Myocyte (in vitro differentiated cells): ENCODE results near the gene TFG. TPM values are rescaled to one million over a fixed set of nuclear protein-coding genes. Genes with fewer than 3 reads are reported as not detected.
A peak's percentile ranks its signal among the peaks of the same experiment; 100 is the strongest.

Experiments
- DNase-seq: peaks from one replicate; pipeline ENCODE4 v3.0.0-alpha.2; 2012; ENCODE audit warnings: low read depth
- total RNA-seq: library from RNA; depleted of rRNA; stranded (reverse); fragments of >200 nt; gene quantifications from 2 replicates; pipeline ENCODE4 v1.2.3, GENCODE V29; 2014

TFG gene
- total RNA-seq, 1 donor from 2014 or later, result 127 TPM

- DNase-seq, result peak; percentile 41
Measured at GRCh38 chr3:100753846-100754245, 44.6 kb downstream of the TFG start.

DNA sequence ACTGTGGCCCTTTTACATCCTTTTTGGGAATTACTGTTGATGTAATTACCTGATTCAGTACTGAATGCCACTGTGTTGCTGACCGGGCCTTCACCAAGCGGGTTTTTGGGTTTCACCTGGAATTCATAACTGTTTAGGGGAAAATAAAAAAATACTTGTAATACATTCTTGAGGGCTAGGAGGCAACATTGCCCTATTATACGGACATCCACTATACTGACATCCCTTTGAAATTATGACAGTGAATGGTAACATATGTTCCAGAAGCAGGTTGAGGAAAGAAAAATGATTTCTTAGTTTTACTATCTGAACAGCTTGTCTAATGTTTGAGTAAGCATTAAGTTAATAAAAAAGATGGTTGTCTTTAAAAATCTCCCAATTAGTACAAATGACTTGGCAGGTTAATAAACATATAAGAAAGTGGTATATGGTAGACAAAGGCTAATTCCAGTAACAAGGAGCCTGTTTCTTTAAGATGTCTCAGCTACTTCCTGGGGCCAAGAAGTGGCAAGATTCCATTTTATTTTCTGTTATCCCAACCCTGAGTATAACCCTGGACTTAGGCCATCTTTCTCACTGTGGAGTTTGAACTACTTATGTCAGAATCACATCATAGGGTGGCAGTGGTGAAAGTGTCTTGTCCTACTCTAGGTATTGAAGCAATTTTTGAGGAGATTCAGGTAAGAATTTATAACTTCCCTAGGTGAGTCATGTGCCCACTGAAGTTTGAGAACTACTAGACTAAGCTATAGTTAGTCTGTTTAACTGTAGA lies 45.5 kb downstream of the TFG start:
- no peak for DNase-seq

- no peak for DNase-seq
Measured at GRCh38 chr3:100756441-100756840, 47.1 kb downstream of the TFG start.

GRCh38 chr3:100759159-100759558 lies 49.9 kb downstream of the TFG start:
- no peak for DNase-seq

DNA sequence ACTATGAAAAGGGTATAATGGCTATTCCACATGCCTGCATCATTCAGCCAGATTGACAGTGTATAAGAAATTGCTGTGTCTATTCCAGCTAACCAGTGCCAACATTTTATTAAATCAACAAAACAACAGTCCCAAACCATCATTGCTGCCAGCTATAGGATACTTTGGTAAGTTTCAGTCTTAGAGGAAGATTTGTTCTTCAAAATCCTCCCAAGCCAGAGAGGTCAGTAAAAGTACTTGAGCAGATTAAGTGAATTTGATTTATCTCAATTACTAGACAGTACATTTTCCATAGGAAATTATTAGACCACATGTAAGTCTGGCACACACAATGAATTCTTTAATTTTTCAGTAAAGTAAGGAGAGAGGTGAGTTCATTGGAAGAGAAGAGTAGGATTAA lies 50.7 kb downstream of the TFG start:
- DNase-seq, result no peak

DNA sequence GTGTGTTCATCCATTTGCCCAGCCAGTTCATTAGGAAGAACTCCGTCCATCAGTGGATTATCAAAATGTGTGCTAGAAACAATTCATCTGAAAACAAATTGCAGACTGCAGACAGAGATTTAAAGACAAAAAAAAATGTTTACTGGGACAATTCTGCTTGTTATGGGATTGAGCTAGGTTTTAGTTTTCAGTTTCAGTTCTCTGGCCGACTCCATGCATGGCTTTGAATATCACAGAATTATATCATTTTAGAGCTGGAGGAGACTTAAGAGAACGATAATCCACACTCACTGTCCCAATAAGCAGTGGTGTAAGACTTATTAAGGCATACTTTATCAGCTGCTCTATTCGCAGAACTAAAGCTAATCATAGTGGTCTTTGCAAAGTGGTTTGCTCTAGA lies 51.1 kb downstream of the TFG start:
- no peak for DNase-seq

GRCh38 chr3:100761211-100761942 lies 52.1 kb downstream of the TFG start:
- no peak for DNase-seq

DNA sequence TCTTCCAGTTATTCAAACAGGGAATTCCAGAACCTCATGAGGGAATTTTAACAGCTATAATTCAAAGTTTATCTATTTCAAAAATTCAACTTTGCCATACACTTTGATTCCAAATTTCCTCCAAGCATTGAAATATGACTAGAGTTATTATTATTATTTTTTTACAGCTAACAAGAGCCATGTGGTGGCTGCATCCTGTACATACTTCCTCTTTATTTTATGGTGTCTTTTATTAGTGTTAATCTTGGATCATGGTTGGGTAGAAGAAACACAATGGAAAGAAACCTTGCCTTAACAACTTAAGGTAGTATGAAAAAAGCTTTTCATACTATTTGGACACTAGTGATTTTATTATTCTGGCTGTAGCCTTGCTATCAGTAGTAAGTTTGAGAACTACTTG lies 52.7 kb downstream of the TFG start:
- no peak for DNase-seq

DNA sequence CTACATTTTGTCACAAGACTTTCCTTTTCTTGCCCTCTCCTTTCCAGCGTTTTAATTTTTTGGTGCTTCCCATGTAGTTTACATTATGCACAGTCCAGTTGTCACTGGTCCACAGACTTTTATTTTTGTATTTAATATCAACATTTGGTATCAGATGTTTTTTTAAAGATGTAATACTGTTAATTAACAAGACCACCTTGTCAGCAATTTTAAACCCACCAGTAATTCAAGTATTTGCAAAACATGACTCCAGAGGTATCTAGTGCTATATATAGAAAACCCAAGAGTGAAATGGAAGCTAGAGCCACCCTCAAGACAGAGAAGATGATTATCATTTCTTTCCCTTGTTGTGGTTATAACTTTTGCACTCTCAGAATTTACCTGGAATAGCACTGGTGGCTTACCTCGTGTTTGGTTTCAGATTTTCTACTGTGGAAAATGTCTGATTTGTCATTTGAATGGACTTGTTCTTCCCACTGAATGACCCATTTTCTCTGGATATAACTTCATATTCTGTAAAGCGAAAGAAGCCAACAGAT lies 56.2 kb downstream of the TFG start:
- DNase-seq, result no peak

GRCh38 chr3:100766069-100766468 lies 56.8 kb downstream of the TFG start:
- DNase-seq, result no peak

GRCh38 chr3:100769693-100770092 lies 60.4 kb downstream of the TFG start:
- DNase-seq, result no peak

- DNase-seq, result no peak
Measured at GRCh38 chr3:100775226-100775625, 65.9 kb downstream of the TFG start.

DNA sequence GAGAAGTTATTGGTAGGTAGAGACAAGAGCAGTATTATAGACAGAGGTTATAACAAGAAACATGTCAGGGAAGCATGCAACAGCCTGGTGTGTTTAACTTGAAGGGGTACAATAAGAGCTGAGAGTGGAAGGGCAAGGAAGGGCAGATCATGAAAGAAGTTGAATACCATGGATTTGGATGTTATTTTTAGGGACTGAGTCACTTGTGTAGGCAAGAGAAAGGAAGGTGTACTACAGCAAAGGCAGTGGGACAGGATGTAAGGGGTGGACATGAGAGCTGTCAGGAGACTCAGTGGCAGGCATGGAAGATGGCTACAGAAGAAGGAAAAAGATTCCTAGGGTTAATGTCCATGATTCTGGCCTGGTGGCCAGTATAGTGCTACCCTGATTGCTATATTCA lies 66.4 kb downstream of the TFG start:
- no peak for DNase-seq

DNA sequence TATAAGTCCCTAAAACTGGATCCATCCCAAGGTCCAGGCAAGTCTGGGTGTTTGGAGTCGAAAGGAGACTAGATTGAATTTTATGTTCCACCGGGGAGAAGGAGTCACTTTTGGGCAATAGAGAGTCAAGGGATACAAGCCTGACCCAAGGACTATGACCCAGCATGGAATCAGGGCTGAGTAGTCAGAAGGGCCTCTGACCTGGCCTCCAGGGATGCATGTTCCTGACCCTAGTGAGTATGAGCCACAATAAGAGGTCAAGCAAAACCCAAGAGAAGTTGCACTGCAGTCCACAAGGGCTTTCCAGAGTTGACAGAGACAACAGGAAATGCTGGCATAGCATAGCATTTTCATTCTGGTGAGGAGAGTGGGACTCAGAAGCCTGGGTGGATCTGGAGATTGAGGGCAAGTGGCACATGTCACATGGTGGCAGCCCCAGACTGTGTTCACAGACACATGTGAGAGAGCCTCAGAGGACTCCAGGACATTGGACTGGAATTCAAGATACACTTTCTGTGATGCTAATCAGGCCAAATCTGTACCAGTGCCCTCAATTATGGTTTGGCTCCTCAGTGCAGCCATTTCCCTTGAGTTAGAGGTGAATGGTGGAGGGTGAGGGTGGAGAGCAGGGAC lies 66.9 kb downstream of the TFG start:
- no peak for DNase-seq

DNA sequence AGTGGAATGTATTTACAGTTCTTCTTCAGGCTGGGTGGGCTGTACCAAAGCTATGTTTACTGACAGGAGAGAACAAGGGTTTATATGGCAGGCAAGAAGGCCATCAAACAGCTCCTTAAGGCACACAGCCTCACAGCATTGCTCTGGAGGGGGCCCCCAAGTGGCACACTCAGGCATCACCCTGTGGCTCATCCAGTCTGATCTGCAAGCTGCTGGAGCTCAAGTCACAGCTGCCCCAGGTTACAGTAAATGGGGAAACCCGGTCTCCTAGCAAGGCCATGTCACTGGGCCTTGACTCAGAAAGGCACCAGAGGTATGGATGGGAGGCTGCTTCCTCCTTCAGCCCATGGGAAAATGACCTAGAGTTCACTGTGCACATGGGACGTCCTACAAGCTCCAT lies 67.5 kb downstream of the TFG start:
- no peak for DNase-seq

DNA sequence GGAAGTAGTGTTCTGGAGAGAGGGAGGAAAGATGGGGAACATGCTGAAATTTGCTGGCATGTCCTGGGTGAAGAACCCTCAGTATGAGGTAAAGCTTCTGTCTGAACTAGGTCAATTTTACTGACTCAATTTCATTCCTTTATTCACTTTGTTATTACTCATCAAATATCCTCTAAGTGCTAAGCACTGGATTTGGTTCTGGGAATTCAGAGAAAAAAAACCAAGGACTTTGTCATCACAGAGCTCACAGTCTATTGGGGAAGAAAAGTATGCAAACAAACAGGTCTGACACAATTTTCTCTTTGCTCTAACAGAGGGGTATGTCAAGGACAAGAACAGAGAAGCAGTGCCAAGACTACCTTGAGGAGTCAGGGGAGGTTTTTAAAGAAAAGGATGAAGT lies 68.0 kb downstream of the TFG start:
- no peak for DNase-seq

DNA sequence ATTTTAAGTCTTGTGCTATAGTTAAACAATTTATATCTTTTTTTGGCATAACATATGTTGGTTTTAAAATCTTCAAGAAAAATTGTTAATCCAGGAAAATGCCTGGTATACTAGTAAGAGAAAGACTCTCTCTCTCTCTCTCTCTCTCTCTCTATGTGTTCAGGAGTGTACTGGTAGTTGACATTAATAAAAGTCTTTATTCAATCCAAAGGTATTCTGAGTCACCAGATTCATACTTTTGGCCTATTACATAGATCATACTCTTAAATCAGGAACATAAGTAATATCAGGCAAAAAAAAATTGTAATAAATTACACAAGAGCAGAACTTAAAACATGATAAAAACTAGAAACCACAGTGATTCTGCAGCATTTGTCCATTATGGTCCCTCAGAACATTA lies 70.2 kb downstream of the TFG start:
- no peak for DNase-seq

DNA sequence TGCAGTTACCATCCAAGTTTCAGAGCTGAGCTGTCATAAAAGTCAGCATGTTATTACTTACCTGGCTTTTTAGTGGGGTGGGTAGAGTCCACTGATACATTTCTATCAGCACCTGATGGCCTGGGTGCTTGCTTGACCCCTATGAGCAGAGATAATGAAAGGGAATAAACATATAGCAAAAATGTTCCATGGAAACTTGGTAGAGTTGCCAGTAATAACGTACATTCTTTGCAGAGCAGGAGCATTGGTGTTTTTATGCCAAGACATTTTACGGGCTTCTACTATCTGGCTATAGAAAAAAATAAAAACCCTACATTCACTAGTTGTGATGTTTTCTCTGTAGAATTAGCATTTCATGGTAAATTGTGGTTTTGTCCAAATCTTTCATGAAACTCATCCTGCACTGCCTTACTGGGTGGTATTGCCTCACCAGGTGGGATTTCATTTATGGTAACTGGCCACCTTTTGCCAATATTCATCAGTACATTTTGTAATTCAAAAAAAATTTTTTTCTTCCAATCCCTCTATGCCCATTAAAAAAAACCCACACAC lies 70.9 kb downstream of the TFG start:
- DNase-seq, result no peak

DNA sequence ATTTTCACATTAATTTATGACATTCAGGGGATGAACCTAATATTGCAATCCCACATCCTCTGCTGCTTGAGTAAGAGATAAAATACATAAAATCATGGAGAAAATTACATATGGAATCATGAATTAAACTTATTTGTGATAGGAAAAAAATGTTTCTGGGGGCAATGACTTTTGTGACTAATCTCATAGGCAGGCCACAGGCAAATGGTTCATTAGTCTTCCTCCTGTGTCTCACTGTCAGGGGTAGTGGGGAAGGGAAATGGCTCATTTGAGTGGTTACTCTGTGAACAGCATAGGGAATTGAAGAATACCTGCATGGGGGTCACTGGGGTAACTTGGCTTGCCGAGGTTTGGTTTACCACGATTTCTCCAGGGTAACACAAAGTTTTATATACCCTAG lies 72.0 kb downstream of the TFG start:
- DNase-seq, result no peak

GRCh38 chr3:100782348-100782747 lies 73.1 kb downstream of the TFG start:
- peak; percentile 83 for DNase-seq

DNA sequence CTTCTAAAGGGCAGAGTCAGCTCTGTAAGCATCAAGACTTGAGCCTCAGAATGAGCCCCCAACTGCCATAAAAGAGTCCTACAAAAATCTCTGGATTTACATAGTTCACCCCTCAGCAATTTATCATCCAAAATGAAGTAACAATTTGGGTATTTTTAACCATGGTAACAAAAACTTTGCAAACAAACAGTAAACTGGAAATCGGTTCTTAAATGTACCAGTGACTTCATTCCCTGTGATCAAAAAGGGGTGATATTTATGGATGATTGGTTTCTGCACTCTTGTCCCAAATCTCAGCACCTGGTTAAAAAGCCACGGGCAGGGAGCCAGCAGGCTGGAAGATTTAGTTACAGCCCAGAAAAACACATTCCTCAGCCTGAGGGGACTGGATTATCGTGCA lies 73.6 kb downstream of the TFG start:
- peak; percentile 20 for DNase-seq

DNA sequence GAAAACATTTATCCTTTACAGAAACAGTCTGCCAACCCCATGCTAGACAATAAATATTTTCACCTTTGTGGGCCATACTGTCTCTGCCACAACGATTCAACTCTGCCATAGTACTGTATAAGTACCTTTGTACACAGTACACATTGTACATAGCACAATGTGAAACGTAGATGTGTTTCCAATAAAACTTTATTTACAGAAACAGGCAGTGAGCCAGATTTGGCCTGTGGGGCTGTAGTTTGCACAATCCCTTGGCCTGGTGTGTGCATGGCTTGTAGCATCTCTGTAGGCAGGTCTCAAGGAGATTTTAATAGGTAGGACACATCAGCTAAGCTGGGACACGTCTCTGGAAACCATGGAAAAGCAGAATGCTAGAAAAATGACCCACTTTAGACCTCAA lies 74.3 kb downstream of the TFG start:
- DNase-seq, result no peak
